Tibial artery (tissue), 4 donors: ENCODE measurements around the gene FCER1A.
"Not testable (repeated sequence)": the region's sequence is repeated elsewhere in the genome, so short reads cannot be mapped to it uniquely, and the experiment has no call there.

Experiments used
- DNase-seq, 2 donors: peaks; one replicate each; pipeline ENCODE4 v3.0.0-alpha.2; 2019
- H3K27ac ChIP-seq, 2 donors: fragments of 200-600 bp; sonication (generic) in 1 of 2; 1 replicate in 1 of 2; 2 replicates in 1 of 2; pipeline ENCODE4 v1.5.1; 2018 to 2019; ENCODE audit warnings: mild to moderate bottlenecking in 1 of 2
- H3K27me3 ChIP-seq, 2 donors: fragments of 200-600 bp; sonication (generic) in 1 of 2; one replicate each; pipeline versions ENCODE4 v1.5.1 to v1.6.0; 2016 to 2019
- H3K36me3 ChIP-seq, 3 donors: fragments of 200-600 bp; sonication (generic) in 2 of 3; one replicate each; pipeline ENCODE4 v1.5.1; 2016 to 2019; ENCODE audit warnings: mild to moderate bottlenecking in 2 of 3
- H3K4me1 ChIP-seq, 4 donors: fragments of 200-600 bp; sonication (generic) in 2 of 4; 1 replicate in 3 of 4; 2 replicates in 1 of 4; pipeline ENCODE4 v1.5.1; 2016 to 2019
- H3K4me3 ChIP-seq, 2 donors: fragments of 200-600 bp; sonication (generic) in 1 of 2; 1 replicate in 1 of 2; 2 replicates in 1 of 2; pipeline ENCODE4 v1.5.1; 2018 to 2019; ENCODE audit warnings: mild to moderate bottlenecking in 2 of 2
- H3K9me3 ChIP-seq, 3 donors: fragments of 200-600 bp; sonication (generic) in 1 of 3; one replicate each; pipeline ENCODE4 v1.5.1; 2016 to 2019
- CTCF ChIP-seq, 2 experiments: fragments of 200-600 bp in 1 of 2; fragments of 450-650 bp in 1 of 2; IDR thresholded peaks; one replicate each; pipeline ENCODE4 v1.5.1; 2017 to 2019; ENCODE audit warnings: antibody characterized with exemption in 2 of 2, mild to moderate bottlenecking in 1 of 2, moderate library complexity in 1 of 2
- intact Hi-C: fragments of 100-400 bp; cut with DNase I; formaldehyde crosslinking; loops from one replicate; pipeline ENCODE4 v1.15.0; 2023; ENCODE audit warnings: low total_unique reads

Gene FCER1A

GRCh38 chr1:159334797-159335196 lies 32.7 kb downstream of the FCER1A start:
- Histone ChIP-seq H3K36me3 (no peaks in the 10 kb centered on the region), H3K4me1 (no peaks in the 10 kb centered on the region), H3K27me3 (no peaks in the 10 kb centered on the region), H3K4me3 (no peak overlapping the region), H3K27ac (no peak overlapping the region), H3K9me3 (no peaks in the 10 kb centered on the region)
- no peak for DNase-seq
- no peak for TF ChIP-seq CTCF (IDR thresholded peaks at IDR 0.05)
- intact Hi-C loops: no loop called here

GRCh38 chr1:159338018-159338417 lies 35.9 kb downstream of the FCER1A start:
- no peak for DNase-seq
- Histone ChIP-seq H3K4me3 (no peak overlapping the region), H3K4me1 (no peaks in the 10 kb centered on the region), H3K27me3 (no peaks in the 10 kb centered on the region), H3K9me3 (no peaks in the 10 kb centered on the region), H3K36me3 (no peaks in the 10 kb centered on the region), H3K27ac (no peak overlapping the region)
- intact Hi-C loops: no loop called here
- TF ChIP-seq CTCF (IDR thresholded peaks at IDR 0.05): no peak

GRCh38 chr1:159339536-159339935 lies 37.4 kb downstream of the FCER1A start:
- H3K4me1 ChIP-seq: no peaks in the 10 kb centered on the region
- no peak overlapping the region for H3K27ac ChIP-seq
- no peaks in the 10 kb centered on the region for H3K27me3 ChIP-seq
- no peaks in the 10 kb centered on the region for H3K36me3 ChIP-seq
- no peak for DNase-seq
- no peaks in the 10 kb centered on the region for H3K9me3 ChIP-seq
- no peak overlapping the region for H3K4me3 ChIP-seq
- TF ChIP-seq CTCF (IDR thresholded peaks at IDR 0.05): no peak
- intact Hi-C loops: no loop called here

GRCh38 chr1:159341736-159342135 lies 39.6 kb downstream of the FCER1A start:
- H3K4me1 ChIP-seq: no peaks in the 10 kb centered on the region
- no peak for DNase-seq
- no peak for TF ChIP-seq CTCF (IDR thresholded peaks at IDR 0.05)
- intact Hi-C loops: no loop called here
- H3K27me3 ChIP-seq: no peaks in the 10 kb centered on the region
- H3K4me3 ChIP-seq: no peak overlapping the region
- H3K9me3 ChIP-seq: no peaks in the 10 kb centered on the region
- no peak overlapping the region for H3K27ac ChIP-seq
- H3K36me3 ChIP-seq: no peaks in the 10 kb centered on the region

GRCh38 chr1:159342761-159343425 lies 40.8 kb downstream of the FCER1A start:
- no peaks in the 10 kb centered on the region for H3K27me3 ChIP-seq
- no peaks in the 10 kb centered on the region for H3K9me3 ChIP-seq
- H3K4me3 ChIP-seq: no peak overlapping the region
- DNase-seq: no peak
- TF ChIP-seq CTCF (IDR thresholded peaks at IDR 0.05): no peak
- intact Hi-C loops: no loop called here
- no peaks in the 10 kb centered on the region for H3K4me1 ChIP-seq
- H3K36me3 ChIP-seq: no peaks in the 10 kb centered on the region
- no peak overlapping the region for H3K27ac ChIP-seq

- H3K4me1 ChIP-seq, H3K36me3 ChIP-seq, intact Hi-C loops, H3K27me3 ChIP-seq, H3K27ac ChIP-seq, H3K9me3 ChIP-seq, DNase-seq, H3K4me3 ChIP-seq: not testable (repeated sequence)
These were observed 47.2 kb downstream of the FCER1A start for GRCh38 chr1:159349374-159349773.
